ENCODE results near the gene PBX2. TPM values are rescaled to one million over a fixed set of nuclear protein-coding genes. Genes with fewer than 3 reads are reported as not detected.

Gene PBX2
- total and polyA plus RNA-seq, 2 experiments from 2014 or later, result 7.2 to 111 TPM

DNA sequence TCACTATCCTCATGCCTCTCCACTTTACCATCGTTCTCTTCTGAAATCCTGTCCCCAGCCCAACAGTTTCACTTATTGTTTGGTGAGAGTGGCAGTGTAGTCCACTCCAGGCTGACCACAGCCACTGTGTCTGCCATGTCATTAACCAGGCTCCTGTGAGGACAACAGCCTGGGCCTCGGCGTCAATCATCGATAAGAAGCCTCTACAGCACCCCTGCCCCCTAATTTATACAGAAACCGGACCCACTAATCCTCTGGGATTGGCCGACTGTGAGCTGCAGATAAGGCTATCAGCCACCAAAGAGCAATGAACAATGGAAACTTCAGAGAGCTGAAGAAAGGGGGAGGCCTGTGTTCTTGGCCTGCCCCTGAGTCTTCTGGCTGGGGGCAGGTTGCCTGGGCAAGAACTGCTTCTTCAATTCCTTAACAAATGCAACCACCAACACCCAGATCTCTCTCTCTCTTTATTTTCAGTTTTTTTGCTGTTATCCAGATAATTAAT is 22.2 kb downstream of the PBX2 start:
- no peaks in the 10 kb centered on the region; the same call in 1 of the 2 replicates for H3K36me3 ChIP-seq (ENCODE audit: insufficient read depth)
- H3K4me3 Mint-ChIP-seq, result no peak overlapping the region; the same call in 2 of the 3 replicates
- H3K4me2 ChIP-seq, result peak overlapping the region; percentile 89
- no peaks in the 10 kb centered on the region for H3K27me3 ChIP-seq (ENCODE audit: insufficient read depth)
- H3K9me3 Mint-ChIP-seq, result no peaks in the 10 kb centered on the region
- peaks cover 10% of the 10 kb centered on the region for H3K27me3 Mint-ChIP-seq (ENCODE audit: insufficient read depth, low read depth, poor library complexity)
- ATAC-seq (no peak), DNase-seq (ENCODE audit: low spot score) (no peak)
- H3K36me3 Mint-ChIP-seq (ENCODE audit: low read depth), result peaks cover 63% of the 10 kb centered on the region
- TF ChIP-seq JUNB (IDR thresholded peaks at IDR 0.05; ENCODE audit: unreplicated experiment) (no peak), POLR2AphosphoS5 (IDR thresholded peaks at IDR 0.05; ENCODE audit: low read depth) (no peak), STAT1 (IDR thresholded peaks at IDR 0.05; ENCODE audit: unreplicated experiment) (no peak), REST (IDR thresholded peaks at IDR 0.05; ENCODE audit: unreplicated experiment) (no peak), ZNF114 (CRISPR knock-in tag; IDR thresholded peaks at IDR 0.05) (no peak), EZH2 (IDR thresholded peaks at IDR 0.05; ENCODE audit: low read depth, unreplicated experiment) (no peak), ETS1 (IDR thresholded peaks at IDR 0.05) (no peak)
- peaks cover 12% of the 10 kb centered on the region for H3K4me1 ChIP-seq (ENCODE audit: insufficient read depth)
- H3K4me3 ChIP-seq, result peak overlapping the region; percentile 64; the same call in 1 of the 2 replicates
- peak overlapping the region; percentile 26; the same call in 1 of the 2 replicates for H3K27ac Mint-ChIP-seq
- H3K79me2 ChIP-seq (replicated peaks; ENCODE audit: insufficient read depth), result peaks cover 12% of the 10 kb centered on the region
- H2AFZ ChIP-seq, result no peak overlapping the region
- H3F3A ChIP-seq (replicated peaks; ENCODE audit: low read depth), result peaks cover 12% of the 10 kb centered on the region
- peaks cover 14% of the 10 kb centered on the region; the same call in 1 of the 2 replicates for H4K20me1 ChIP-seq (replicated peaks; ENCODE audit: insufficient read depth)
- peak overlapping the region; percentile 87; the same call in 1 of the 2 replicates for H3K27ac ChIP-seq (ENCODE audit: low read depth)
- peaks cover 19% of the 10 kb centered on the region for H3K4me1 Mint-ChIP-seq
- H3K9me2 ChIP-seq (ENCODE audit: insufficient read depth), result no peaks in the 10 kb centered on the region

DNA sequence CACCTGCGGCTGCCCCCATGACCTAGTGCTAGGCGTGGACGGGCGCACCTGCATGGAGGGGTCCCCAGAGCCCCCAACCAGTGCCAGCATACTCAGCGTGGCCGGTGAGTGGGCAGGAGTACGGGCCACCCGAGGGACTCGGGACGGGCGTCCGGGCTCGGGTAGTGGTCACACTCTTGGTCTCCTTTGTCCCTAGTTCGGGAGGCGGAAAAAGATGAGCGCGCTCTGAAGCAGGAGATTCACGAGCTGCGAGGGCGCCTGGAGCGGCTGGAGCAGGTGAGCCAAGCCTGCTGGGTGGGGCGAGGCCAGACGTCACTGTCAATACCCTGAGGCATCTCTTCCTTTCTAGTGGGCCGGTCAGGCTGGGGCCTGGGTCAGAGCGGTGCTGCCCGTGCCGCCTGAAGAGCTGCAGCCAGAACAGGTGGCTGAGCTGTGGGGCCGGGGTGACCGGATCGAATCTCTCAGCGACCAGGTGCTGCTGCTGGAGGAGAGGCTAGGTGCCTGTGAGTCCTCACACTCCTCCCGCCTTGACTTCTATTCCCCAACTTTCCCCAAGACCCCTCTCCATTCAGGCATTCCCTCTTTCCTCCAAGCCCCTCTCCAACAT is 22.7 kb downstream of the PBX2 start:
- no peaks in the 10 kb centered on the region; the same call in 1 of the 2 replicates for H3K36me3 ChIP-seq (ENCODE audit: insufficient read depth)
- TF ChIP-seq CREB1 (CRISPR knock-in tag; IDR thresholded peaks at IDR 0.05; ENCODE audit: low read depth) (no peak), REST (IDR thresholded peaks at IDR 0.05; ENCODE audit: unreplicated experiment) (no peak), JUNB (IDR thresholded peaks at IDR 0.05; ENCODE audit: unreplicated experiment) (no peak), EZH2 (IDR thresholded peaks at IDR 0.05; ENCODE audit: low read depth, unreplicated experiment) (no peak), STAT1 (IDR thresholded peaks at IDR 0.05; ENCODE audit: unreplicated experiment) (no peak), ZNF331 (CRISPR knock-in tag; IDR thresholded peaks at IDR 0.05; ENCODE audit: low read depth) (no peak)
- Mint-ChIP-seq H3K27me3 (ENCODE audit: insufficient read depth, low read depth, poor library complexity) (peaks cover 10% of the 10 kb centered on the region), H3K4me3 (no peak overlapping the region; the same call in 2 of the 3 replicates), H3K9me3 (no peaks in the 10 kb centered on the region), H3K27ac (peak overlapping the region; percentile 81), H3K36me3 (ENCODE audit: low read depth) (peaks cover 68% of the 10 kb centered on the region), H3K4me1 (peaks cover 20% of the 10 kb centered on the region)
- H3F3A ChIP-seq (replicated peaks; ENCODE audit: low read depth), result peaks cover 12% of the 10 kb centered on the region
- H3K4me3 ChIP-seq, result peak overlapping the region; percentile 64
- peak overlapping the region; percentile 87 for H3K27ac ChIP-seq (ENCODE audit: low read depth)
- DNase-seq (ENCODE audit: low spot score), result peak; percentile 75
- no peaks in the 10 kb centered on the region for H3K27me3 ChIP-seq (ENCODE audit: insufficient read depth)
- ATAC-seq, result peak; percentile 53
- H3K4me2 ChIP-seq, result peak overlapping the region; percentile 89
- peaks cover 6% of the 10 kb centered on the region; the same call in 1 of the 2 replicates for H3K79me2 ChIP-seq (replicated peaks; ENCODE audit: insufficient read depth)
- peaks cover 12% of the 10 kb centered on the region for H3K4me1 ChIP-seq (ENCODE audit: insufficient read depth)
- H4K20me1 ChIP-seq (replicated peaks; ENCODE audit: insufficient read depth), result peaks cover 9% of the 10 kb centered on the region; the same call in 1 of the 2 replicates
- no peaks in the 10 kb centered on the region for H3K9me2 ChIP-seq (ENCODE audit: insufficient read depth)
- H2AFZ ChIP-seq, result no peak overlapping the region
